ENCODE data around the gene NEK7. TPM values are rescaled to one million over a fixed set of nuclear protein-coding genes. Genes with fewer than 3 reads are reported as not detected.

The NEK7 gene
- total and polyA plus RNA-seq, 9 of the 15 experiments (the other 6 are each of a cell fraction or from before 2014, with no cell fraction given), result 8.5 to 37.3 (median 27.7) TPM

DNA sequence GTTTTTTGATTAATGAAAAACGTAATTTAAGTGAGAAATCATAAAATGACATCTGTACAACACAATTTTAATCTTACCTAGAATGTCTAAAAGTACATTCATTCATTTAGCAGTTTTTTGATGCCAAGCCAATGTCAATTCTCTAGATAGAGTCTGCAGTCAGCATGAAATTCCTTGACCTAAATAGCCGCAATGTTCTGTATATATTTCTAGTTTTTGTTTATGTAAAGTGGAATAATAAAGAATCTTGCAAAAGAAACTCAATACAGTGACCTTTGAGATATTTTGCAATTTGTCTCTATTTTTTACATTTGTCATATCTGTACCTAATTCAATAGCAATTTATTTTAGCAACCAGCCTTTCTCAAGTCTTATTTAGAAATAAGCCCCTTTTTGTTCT is 207.7 kb downstream of the NEK7 start:
- Histone ChIP-seq H3K4me1 (replicated peaks in 1 of 2; ENCODE audit: control insufficient read depth in 2 of 2, insufficient read depth in 2 of 2, low read length in 2 of 2) (no peaks in the 10 kb centered on the region), H3K27me3 (ENCODE audit: control insufficient read depth in 2 of 2, insufficient read depth in 2 of 2, low read length in 2 of 2) (no peaks in the 10 kb centered on the region), H2AFZ (ENCODE audit: low read depth, low read length) (no peak overlapping the region), H3K79me2 (ENCODE audit: control insufficient read depth, insufficient read depth, low read length) (no peaks in the 10 kb centered on the region), H3K4me3 (no peak overlapping the region), H4K20me1 (replicated peaks; ENCODE audit: control insufficient read depth, insufficient read depth, low read length) (no peaks in the 10 kb centered on the region), H3K9ac (ENCODE audit: insufficient read depth in 1 of 2, low read depth in 2 of 2, low read length in 2 of 2) (no peak overlapping the region), H3K4me2 (ENCODE audit: insufficient read depth, low read length) (no peak overlapping the region), H3K27ac (ENCODE audit: extremely low read depth, low read depth, low read length) (no peak overlapping the region), H3K9me3 (replicated peaks; ENCODE audit: control insufficient read depth, insufficient read depth, low read depth, low read length) (no peaks in the 10 kb centered on the region), H3K9me1 (ENCODE audit: control insufficient read depth, insufficient read depth, low read length) (no peaks in the 10 kb centered on the region), H3K36me3 (ENCODE audit: control insufficient read depth, insufficient read depth, low read length) (no peaks in the 10 kb centered on the region)
- WGBS (ENCODE audit: insufficient coverage, low coverage, missing lambda C conversion rate), result 10% methylated on average over 2 of the region's 2 CpGs
- intact Hi-C loops (cut with micrococcal nuclease), result no loop called here
- CTCF ChIA-PET (ENCODE audit: low intra/inter-chr PET ratio), result no interaction called here
- no peak for ATAC-seq
- POLR2A ChIA-PET, result interaction anchor here (1.0 kb wide), 1 partner anchor 369 kb away, joined by 3 read pairs; no protein-coding TSS in a partner anchor
- no peak for DNase-seq (ENCODE audit: extremely low read depth in 1 of 4, low spot score in 3 of 4)
- in situ Hi-C loops (cut with MboI), result no loop called here
- no TSS peak for BruUV-seq (replicated peaks)
- FAIRE-seq, result no peak
- no peak for TF ChIP-seq NFXL1 (CRISPR knock-in tag; IDR thresholded peaks at IDR 0.05)
- TF ChIP-seq, protein P1, sequence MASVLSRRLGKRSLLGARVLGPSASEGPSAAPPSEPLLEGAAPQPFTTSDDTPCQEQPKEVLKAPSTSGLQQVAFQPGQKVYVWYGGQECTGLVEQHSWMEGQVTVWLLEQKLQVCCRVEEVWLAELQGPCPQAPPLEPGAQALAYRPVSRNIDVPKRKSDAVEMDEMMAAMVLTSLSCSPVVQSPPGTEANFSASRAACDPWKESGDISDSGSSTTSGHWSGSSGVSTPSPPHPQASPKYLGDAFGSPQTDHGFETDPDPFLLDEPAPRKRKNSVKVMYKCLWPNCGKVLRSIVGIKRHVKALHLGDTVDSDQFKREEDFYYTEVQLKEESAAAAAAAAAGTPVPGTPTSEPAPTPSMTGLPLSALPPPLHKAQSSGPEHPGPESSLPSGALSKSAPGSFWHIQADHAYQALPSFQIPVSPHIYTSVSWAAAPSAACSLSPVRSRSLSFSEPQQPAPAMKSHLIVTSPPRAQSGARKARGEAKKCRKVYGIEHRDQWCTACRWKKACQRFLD (CRISPR knock-in tag; IDR thresholded peaks at IDR 0.05), result no peak
- no peak for TF ChIP-seq XRCC5 (IDR thresholded peaks at IDR 0.05; ENCODE audit: low read depth, low read length)
- no peak for TF ChIP-seq ZNF785 (CRISPR knock-in tag; IDR thresholded peaks at IDR 0.05)

DNA sequence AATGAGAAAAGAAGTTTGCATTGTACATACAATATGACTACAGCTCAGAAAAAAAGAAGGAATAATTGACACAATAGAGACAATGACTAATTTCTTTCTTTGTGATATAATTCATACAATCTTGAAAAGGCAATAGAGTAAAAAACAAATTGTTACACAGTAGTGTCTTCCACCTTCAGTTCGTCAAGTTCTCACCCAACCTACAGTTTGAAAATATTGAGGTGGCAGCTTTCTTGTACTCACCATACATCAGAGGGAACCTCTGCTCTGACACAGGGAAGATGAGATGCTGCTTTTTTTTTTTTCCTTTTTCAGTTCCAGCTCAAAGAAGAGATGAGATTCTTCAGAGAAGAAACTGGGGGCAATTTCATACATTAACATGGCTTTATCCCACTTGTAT is 210.5 kb downstream of the NEK7 start:
- ChIA-PET CTCF (ENCODE audit: low intra/inter-chr PET ratio) (no interaction called here), POLR2A (interaction anchor here (1.4 kb wide), 1 partner anchor 23 kb away, joined by 3 read pairs; no protein-coding TSS in a partner anchor)
- H3K79me2 ChIP-seq (ENCODE audit: control insufficient read depth, insufficient read depth, low read length), result no peaks in the 10 kb centered on the region
- H3K27ac ChIP-seq (ENCODE audit: extremely low read depth, low read depth, low read length), result no peak overlapping the region
- H3K4me1 ChIP-seq (replicated peaks in 1 of 2; ENCODE audit: control insufficient read depth in 2 of 2, insufficient read depth in 2 of 2, low read length in 2 of 2), result no peaks in the 10 kb centered on the region
- H3K9ac ChIP-seq (ENCODE audit: insufficient read depth in 1 of 2, low read depth in 2 of 2, low read length in 2 of 2), result no peak overlapping the region
- DNase-seq (ENCODE audit: extremely low read depth in 1 of 4, low spot score in 3 of 4), result no peak
- BruUV-seq (replicated peaks), result no TSS peak
- H3K4me2 ChIP-seq (ENCODE audit: insufficient read depth, low read length), result no peak overlapping the region
- H3K9me1 ChIP-seq (ENCODE audit: control insufficient read depth, insufficient read depth, low read length), result no peaks in the 10 kb centered on the region
- intact Hi-C loops (cut with micrococcal nuclease), result no loop called here
- no peaks in the 10 kb centered on the region for H3K36me3 ChIP-seq (ENCODE audit: control insufficient read depth, insufficient read depth, low read length)
- in situ Hi-C loops (cut with MboI), result no loop called here
- H3K9me3 ChIP-seq (replicated peaks; ENCODE audit: control insufficient read depth, insufficient read depth, low read depth, low read length), result no peaks in the 10 kb centered on the region
- no peak for FAIRE-seq
- H2AFZ ChIP-seq (ENCODE audit: low read depth, low read length), result no peak overlapping the region
- ATAC-seq, result no peak
- H3K4me3 ChIP-seq, result no peak overlapping the region
- WGBS (ENCODE audit: insufficient coverage, low coverage, missing lambda C conversion rate), result 0% methylated on average over 1 of the region's 1 CpG
- no peaks in the 10 kb centered on the region for H4K20me1 ChIP-seq (replicated peaks; ENCODE audit: control insufficient read depth, insufficient read depth, low read length)
- no peaks in the 10 kb centered on the region for H3K27me3 ChIP-seq (ENCODE audit: control insufficient read depth in 2 of 2, insufficient read depth in 2 of 2, low read length in 2 of 2)
- TF ChIP-seq BRD4 (IDR thresholded peaks at IDR 0.05) (no peak), ZNF780A (CRISPR knock-in tag; IDR thresholded peaks at IDR 0.05) (no peak), MAZ (CRISPR knock-in tag; conservative IDR thresholded peaks at IDR 0.05 in 1 of 2, IDR thresholded peaks at IDR 0.05 in 1 of 2) (no peak), ZNF224 (CRISPR knock-in tag; IDR thresholded peaks at IDR 0.05) (no peak), ZFP30 (CRISPR knock-in tag; IDR thresholded peaks at IDR 0.05; ENCODE audit: borderline replicate concordance) (no peak)
- TF ChIP-seq, protein P2, sequence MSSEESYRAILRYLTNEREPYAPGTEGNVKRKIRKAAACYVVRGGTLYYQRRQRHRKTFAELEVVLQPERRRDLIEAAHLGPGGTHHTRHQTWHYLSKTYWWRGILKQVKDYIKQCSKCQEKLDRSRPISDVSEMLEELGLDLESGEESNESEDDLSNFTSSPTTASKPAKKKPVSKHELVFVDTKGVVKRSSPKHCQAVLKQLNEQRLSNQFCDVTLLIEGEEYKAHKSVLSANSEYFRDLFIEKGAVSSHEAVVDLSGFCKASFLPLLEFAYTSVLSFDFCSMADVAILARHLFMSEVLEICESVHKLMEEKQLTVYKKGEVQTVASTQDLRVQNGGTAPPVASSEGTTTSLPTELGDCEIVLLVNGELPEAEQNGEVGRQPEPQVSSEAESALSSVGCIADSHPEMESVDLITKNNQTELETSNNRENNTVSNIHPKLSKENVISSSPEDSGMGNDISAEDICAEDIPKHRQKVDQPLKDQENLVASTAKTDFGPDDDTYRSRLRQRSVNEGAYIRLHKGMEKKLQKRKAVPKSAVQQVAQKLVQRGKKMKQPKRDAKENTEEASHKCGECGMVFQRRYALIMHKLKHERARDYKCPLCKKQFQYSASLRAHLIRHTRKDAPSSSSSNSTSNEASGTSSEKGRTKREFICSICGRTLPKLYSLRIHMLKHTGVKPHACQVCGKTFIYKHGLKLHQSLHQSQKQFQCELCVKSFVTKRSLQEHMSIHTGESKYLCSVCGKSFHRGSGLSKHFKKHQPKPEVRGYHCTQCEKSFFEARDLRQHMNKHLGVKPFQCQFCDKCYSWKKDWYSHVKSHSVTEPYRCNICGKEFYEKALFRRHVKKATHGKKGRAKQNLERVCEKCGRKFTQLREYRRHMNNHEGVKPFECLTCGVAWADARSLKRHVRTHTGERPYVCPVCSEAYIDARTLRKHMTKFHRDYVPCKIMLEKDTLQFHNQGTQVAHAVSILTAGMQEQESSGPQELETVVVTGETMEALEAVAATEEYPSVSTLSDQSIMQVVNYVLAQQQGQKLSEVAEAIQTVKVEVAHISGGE (CRISPR knock-in tag; IDR thresholded peaks at IDR 0.05), result no peak
